K562 (cell line): ENCODE results near the gene DUSP9. TPM values are rescaled to one million over a fixed set of nuclear protein-coding genes. Genes with fewer than 3 reads are reported as not detected.

Experiments
- ATAC-seq: fragments of 200-7000 bp; cut with Tn5 transposase; 3 replicates; pipeline ENCODE4 v1.9.1; 2020; ENCODE audit warnings: moderate library complexity
- BruUV-seq: library from RNA; stranded (reverse); fragments of 400-500 nt; replicated peaks from 2 replicates; lab custom pipeline; 2021; lab: Mats Ljungman, UMichigan
- CTCF ChIA-PET: fragments of 300-600 bp; formaldehyde crosslinking; extraction: SDS; loops from one replicate; lab custom pipeline; 2021; ENCODE audit warnings: low intra/inter-chr PET ratio; lab: Yijun Ruan, JAX
- POLR2A ChIA-PET: fragments of 300-600, 350-650 bp; sonication (Branson Sonifier 250); formaldehyde crosslinking; extraction: SDS; loops from one replicate; lab custom pipeline; 2021; ENCODE audit warnings: antibody characterized with exemption, inconsistent platforms; lab: Yijun Ruan, JAX
- DNase-seq, 4 experiments: peaks; one replicate each; pipeline versions ENCODE4 v3.0.0 to v3.0.0-alpha.2; 2011 to 2018; ENCODE audit warnings: low spot score in 3 of 4, mixed read lengths in 3 of 4; ENCODE audit errors: extremely low read depth in 1 of 4
- FAIRE-seq: peaks from 2 replicates; lab custom pipeline; 2011; peaks lifted over from hg19 to GRCh38; lab: Jason Lieb, UNC
- H2AFZ ChIP-seq: 2 replicates; pipeline ENCODE4 v1.6.0; 2011; ENCODE audit warnings: low read depth, low read length, control low read depth, inconsistent platforms
- H3K27ac ChIP-seq: fragments of 200-600 bp; 3 replicates; pipeline ENCODE4 v1.8.0; 2011; ENCODE audit warnings: low read depth, mild to moderate bottlenecking, control low read depth, inconsistent platforms, low read length, moderate library complexity, mixed read lengths; ENCODE audit errors: extremely low read depth
- H3K27me3 ChIP-seq, 2 experiments: fragments of 300-600 bp in 1 of 2; 2 replicates in 1 of 2; 3 replicates in 1 of 2; pipeline versions ENCODE4 v1.6.0 to v1.8.0; 2011; ENCODE audit warnings: inconsistent platforms in 2 of 2, low read length in 2 of 2, mild to moderate bottlenecking in 1 of 2, mixed read lengths in 1 of 2, moderate library complexity in 1 of 2; ENCODE audit not compliant: control insufficient read depth in 2 of 2, insufficient read depth in 2 of 2
- H3K36me3 ChIP-seq: fragments of 300-600 bp; 3 replicates; pipeline ENCODE4 v1.8.0; 2011; ENCODE audit warnings: mild to moderate bottlenecking, low read length, inconsistent platforms; ENCODE audit not compliant: control insufficient read depth, insufficient read depth
- H3K4me1 ChIP-seq, 2 experiments: fragments of 200-600 bp in 1 of 2; replicated peaks in 1 of 2; 2 replicates in 1 of 2; 3 replicates in 1 of 2; pipeline versions ENCODE4 v1.5.1 to v1.8.0; 2011; ENCODE audit warnings: inconsistent platforms in 2 of 2, low read length in 2 of 2, mild to moderate bottlenecking in 1 of 2, mixed read lengths in 1 of 2, moderate library complexity in 1 of 2; ENCODE audit not compliant: control insufficient read depth in 2 of 2, insufficient read depth in 2 of 2
- H3K4me2 ChIP-seq: 2 replicates; pipeline ENCODE4 v1.6.1; 2011; ENCODE audit warnings: low read length, control low read depth, inconsistent platforms, mixed read lengths; ENCODE audit not compliant: insufficient read depth
- H3K4me3 ChIP-seq: fragments of 200-600 bp; sonication (generic), shearing (Covaris generic); 2 replicates; pipeline ENCODE4 v1.5.1; 2016; ENCODE audit warnings: control low read depth, inconsistent platforms
- H3K79me2 ChIP-seq: fragments of 200-600 bp; 3 replicates; pipeline ENCODE4 v1.8.0; 2011; ENCODE audit warnings: low read length, inconsistent platforms; ENCODE audit not compliant: control insufficient read depth, insufficient read depth
- H3K9ac ChIP-seq, 2 experiments: 2 replicates each; pipeline versions ENCODE4 v1.6.0 to v1.6.1; 2011; ENCODE audit warnings: low read depth in 2 of 2, low read length in 2 of 2, control low read depth in 1 of 2, inconsistent platforms in 1 of 2, mild to moderate bottlenecking in 1 of 2, mixed read lengths in 1 of 2; ENCODE audit not compliant: insufficient read depth in 1 of 2
- H3K9me1 ChIP-seq: one replicate; pipeline ENCODE4 v1.6.0; 2011; ENCODE audit warnings: inconsistent platforms, mild to moderate bottlenecking, low read length, moderate library complexity; ENCODE audit not compliant: control insufficient read depth, insufficient read depth
- H3K9me3 ChIP-seq: replicated peaks from 2 replicates; pipeline ENCODE4 v1.5.1; 2011; ENCODE audit warnings: low read depth, low read length, inconsistent platforms; ENCODE audit not compliant: control insufficient read depth, insufficient read depth
- H4K20me1 ChIP-seq: replicated peaks from 2 replicates; pipeline ENCODE4 v1.6.1; 2011; ENCODE audit warnings: low read length, inconsistent platforms, mixed read lengths; ENCODE audit not compliant: control insufficient read depth, insufficient read depth
- ATF7 ChIP-seq: fragments of 450-650 bp; IDR thresholded peaks from 2 replicates; pipeline ENCODE4 v1.7.1; 2014; ENCODE audit warnings: mild to moderate bottlenecking, moderate library complexity
- CCAR2 ChIP-seq: fragments of 200-400 bp; formaldehyde crosslinking; IDR thresholded peaks from 2 replicates; pipeline ENCODE4 v1.6.1; 2017; ENCODE audit warnings: mild to moderate bottlenecking, low read depth, low read length
- HNRNPL ChIP-seq: fragments of 200-400 bp; formaldehyde crosslinking; IDR thresholded peaks from 2 replicates; pipeline ENCODE4 v1.6.1; 2017; ENCODE audit warnings: low read depth, mild to moderate bottlenecking, low read length
- KAT8 ChIP-seq: fragments of 450-650 bp; IDR thresholded peaks from 2 replicates; pipeline ENCODE4 v1.6.1; 2016; ENCODE audit warnings: low read depth, mild to moderate bottlenecking
- KDM4B ChIP-seq, 2 experiments: fragments of 450-650 bp in 1 of 2; sonication (generic) in 1 of 2; IDR thresholded peaks; 2 replicates each; pipeline ENCODE4 v1.6.1; 2016 to 2017; ENCODE audit warnings: borderline replicate concordance in 2 of 2, antibody characterized with exemption in 1 of 2, low read depth in 1 of 2, mild to moderate bottlenecking in 1 of 2
- KLF1 ChIP-seq: fragments of 450-650 bp; IDR thresholded peaks from 2 replicates; pipeline ENCODE4 v1.6.1; 2016; ENCODE audit warnings: missing genetic modification characterization, missing compliant biosample characterization
- PHF21A ChIP-seq: fragments of 450-650 bp; IDR thresholded peaks from 2 replicates; pipeline ENCODE4 v1.6.1; 2017; ENCODE audit warnings: low read depth, borderline replicate concordance
- PRMT5 ChIP-seq: sonication (generic); formaldehyde crosslinking; IDR thresholded peaks from 2 replicates; pipeline ENCODE4 v1.5.0; 2020; ENCODE audit warnings: missing genetic modification reagents
- RBM25 ChIP-seq: fragments of 200-400 bp; formaldehyde crosslinking; IDR thresholded peaks from 2 replicates; pipeline ENCODE4 v1.6.1; 2018; ENCODE audit warnings: low read length, low read depth, moderate library complexity; ENCODE audit not compliant: severe bottlenecking
- SREBF1 ChIP-seq: fragments of 150-350 bp; IDR thresholded peaks from 2 replicates; pipeline ENCODE4 v1.6.1; 2014; ENCODE audit warnings: antibody characterized with exemption, low read depth, low read length, borderline replicate concordance
- TBL1XR1 ChIP-seq, 2 experiments: IDR thresholded peaks; 2 replicates each; pipeline ENCODE4 v1.6.1; 2012; ENCODE audit warnings: improper control_type of control experiment in 2 of 2, low read length in 2 of 2, mild to moderate bottlenecking in 1 of 2
- ZBTB49 ChIP-seq: sonication (generic); formaldehyde crosslinking; IDR thresholded peaks from 2 replicates; pipeline ENCODE4 v1.8.0; 2022; ENCODE audit warnings: missing genetic modification reagents, mild to moderate bottlenecking, borderline replicate concordance
- WGBS: fragments of 100-300 bp; shearing (Covaris generic); methylation state at CpG from one replicate; pipeline ENCODE4 v1.1.6; 2016; ENCODE audit warnings: low coverage, mixed read lengths; ENCODE audit not compliant: insufficient coverage; ENCODE audit errors: missing lambda C conversion rate; 5-methylcytosine and 5-hydroxymethylcytosine counted together
- in situ Hi-C: fragments of 300-500 bp; cut with MboI; formaldehyde crosslinking; loops from 4 replicates; pipeline ENCODE4 v1.15.0; 2018; ENCODE audit warnings: inconsistent platforms, mixed read lengths
- intact Hi-C: fragments of 100-400 bp; cut with micrococcal nuclease; formaldehyde crosslinking; loops from 2 replicates; pipeline ENCODE4 v1.14.2; 2022
- polyA plus RNA-seq, 8 experiments: library from polyadenylated mRNA; depleted of rRNA in 4 of 8; stranded (reverse) in 5 of 8; unstranded in 3 of 8; fragments of >200 nt; fragmentation: Nextera tagmentation in 2 of 8; fragmentation: Illumina TruSeq in 1 of 8; extraction: Ambion mirVana in 2 of 8; extraction: Trizol in 1 of 8; gene quantifications; 2 replicates each; pipeline versions ENCODE4 v1.2.1 to v1.2.3, GENCODE V29; 2011 to 2014; ENCODE audit warnings: inconsistent platforms in 1 of 8, missing spikeins in 1 of 8
- total RNA-seq, 7 experiments: library from RNA; depleted of rRNA in 6 of 7; stranded (reverse); fragments of >200 nt in 6 of 7; fragmentation: Illumina TruSeq in 2 of 7; extraction: Trizol in 2 of 7; gene quantifications; 2 replicates each; pipeline versions ENCODE4 v1.2.1 to v1.2.3, GENCODE V29; 2011 to 2021; ENCODE audit warnings: low replicate concordance in 1 of 7

The DUSP9 gene
- total and polyA plus RNA-seq, 9 of the 15 experiments (the other 6 are each of a cell fraction or from before 2014, with no cell fraction given): 0.11 to 14.1 (median 5.5) TPM

- TF ChIP-seq KDM4B (IDR thresholded peaks at IDR 0.05; ENCODE audit: borderline replicate concordance in 2 of 2, low read depth in 1 of 2) (no peak), PHF21A (no peak), TBL1XR1 (IDR thresholded peaks at IDR 0.05; ENCODE audit: low read length in 2 of 2) (no peak), PRMT5 (CRISPR knock-in tag) (no peak), SREBF1 (no peak), ZBTB49 (CRISPR knock-in tag) (no peak), KAT8 (no peak), KLF1 (no peak), ATF7 (no peak), CCAR2 (no peak), RBM25 (no peak), HNRNPL (no peak)
- no TSS peak for BruUV-seq
- FAIRE-seq: no peak
- Histone ChIP-seq H3K4me1 (peaks cover 0 to 20% of the 10 kb centered on the region in 2 experiments; a peak in 2 of 5 replicates), H4K20me1 (peaks cover 7% of the 10 kb centered on the region; the same call in 1 of the 2 replicates), H3K4me2 (no peak overlapping the region), H3K27me3 (peaks cover 17 to 63% of the 10 kb centered on the region in 2 experiments; a peak in 4 of 5 replicates), H2AFZ (no peak overlapping the region), H3K27ac (no peak overlapping the region), H3K9me3 (no peaks in the 10 kb centered on the region), H3K36me3 (no peaks in the 10 kb centered on the region), H3K79me2 (no peaks in the 10 kb centered on the region), H3K9me1 (no peaks in the 10 kb centered on the region), H3K4me3 (no peak overlapping the region), H3K9ac (no peak overlapping the region; a peak in 2 of 4 replicates)
- ATAC-seq: no peak
- in situ Hi-C loops: no loop called here
- WGBS: 10% methylated on average over 14 of the region's 16 CpGs
- intact Hi-C loops: no loop called here
- POLR2A ChIA-PET: no interaction called here
- DNase-seq: no peak
- CTCF ChIA-PET: no interaction called here
Measured at GRCh38 chrX:153623310-153624029, 23.5 kb upstream of the DUSP9 start.
